Measurements from ENCODE around the gene LMO1.

The LMO1 gene

GRCh38 chr11:8192016-8192895 lies 71.4 kb downstream of the LMO1 start:
- no peaks in the 10 kb centered on the region for H3K4me1 Mint-ChIP-seq (ENCODE audit: low read depth)
- no peaks in the 10 kb centered on the region for H3K9me3 Mint-ChIP-seq
- peaks cover 6% of the 10 kb centered on the region for H3K27me3 Mint-ChIP-seq (ENCODE audit: low read depth)
- H3K36me3 Mint-ChIP-seq (ENCODE audit: low read depth): no peaks in the 10 kb centered on the region
- DNase-seq (ENCODE audit: low spot score): no peak
- no peak overlapping the region for H3K27ac Mint-ChIP-seq
- H3K4me3 Mint-ChIP-seq: no peak overlapping the region

- Mint-ChIP-seq H3K4me1 (ENCODE audit: low read depth) (no peaks in the 10 kb centered on the region), H3K27ac (no peak overlapping the region), H3K9me3 (no peaks in the 10 kb centered on the region), H3K4me3 (no peak overlapping the region), H3K27me3 (ENCODE audit: low read depth) (no peaks in the 10 kb centered on the region), H3K36me3 (ENCODE audit: low read depth) (no peaks in the 10 kb centered on the region)
- DNase-seq (ENCODE audit: low spot score): no peak
Measured at GRCh38 chr11:8190431-8190830, 73.2 kb downstream of the LMO1 start.

- Mint-ChIP-seq H3K27me3 (ENCODE audit: low read depth) (peaks cover 4% of the 10 kb centered on the region), H3K4me1 (ENCODE audit: low read depth) (no peaks in the 10 kb centered on the region), H3K36me3 (ENCODE audit: low read depth) (no peaks in the 10 kb centered on the region), H3K9me3 (no peaks in the 10 kb centered on the region), H3K27ac (no peak overlapping the region), H3K4me3 (no peak overlapping the region)
- no peak for DNase-seq (ENCODE audit: low spot score)
Measured at GRCh38 chr11:8186429-8186828, 77.2 kb downstream of the LMO1 start.

- Mint-ChIP-seq H3K27ac (no peak overlapping the region), H3K4me3 (no peak overlapping the region), H3K27me3 (ENCODE audit: low read depth) (peaks cover 4% of the 10 kb centered on the region), H3K36me3 (ENCODE audit: low read depth) (no peaks in the 10 kb centered on the region), H3K9me3 (no peaks in the 10 kb centered on the region), H3K4me1 (ENCODE audit: low read depth) (no peaks in the 10 kb centered on the region)
- DNase-seq (ENCODE audit: low spot score): no peak
Measured at GRCh38 chr11:8183111-8183510, 80.6 kb downstream of the LMO1 start.

- H3K4me1 Mint-ChIP-seq (ENCODE audit: low read depth): no peaks in the 10 kb centered on the region
- H3K27me3 Mint-ChIP-seq (ENCODE audit: low read depth): peaks cover 4% of the 10 kb centered on the region
- no peak overlapping the region for H3K27ac Mint-ChIP-seq
- H3K4me3 Mint-ChIP-seq: no peak overlapping the region
- no peak for DNase-seq (ENCODE audit: low spot score)
- H3K9me3 Mint-ChIP-seq: no peaks in the 10 kb centered on the region
- H3K36me3 Mint-ChIP-seq (ENCODE audit: low read depth): no peaks in the 10 kb centered on the region
Measured at GRCh38 chr11:8180469-8180868, 83.2 kb downstream of the LMO1 start.

- H3K36me3 Mint-ChIP-seq (ENCODE audit: low read depth): no peaks in the 10 kb centered on the region
- H3K4me3 Mint-ChIP-seq: no peak overlapping the region
- H3K4me1 Mint-ChIP-seq (ENCODE audit: low read depth): no peaks in the 10 kb centered on the region
- H3K27me3 Mint-ChIP-seq (ENCODE audit: low read depth): peaks cover 4% of the 10 kb centered on the region
- H3K27ac Mint-ChIP-seq: no peak overlapping the region
- no peaks in the 10 kb centered on the region for H3K9me3 Mint-ChIP-seq
- DNase-seq (ENCODE audit: low spot score): no peak
Measured at GRCh38 chr11:8178297-8178696, 85.4 kb downstream of the LMO1 start.

- Mint-ChIP-seq H3K27me3 (ENCODE audit: low read depth) (peaks cover 2% of the 10 kb centered on the region), H3K36me3 (ENCODE audit: low read depth) (no peaks in the 10 kb centered on the region), H3K4me1 (ENCODE audit: low read depth) (no peaks in the 10 kb centered on the region), H3K27ac (no peak overlapping the region), H3K4me3 (no peak overlapping the region), H3K9me3 (no peaks in the 10 kb centered on the region)
- DNase-seq (ENCODE audit: low spot score): no peak
Measured at GRCh38 chr11:8177136-8177535, 86.5 kb downstream of the LMO1 start.

Data from T-helper 2 cell treated with Interferon-gamma antibody and Interleukin-4, amounts not matched to agents 5 μg/mL and 100 μg/mL, for 36 hours (primary cell).